Common myeloid progenitor, CD34-positive (primary cell): ENCODE measurements around the gene OTUB2.
A peak's percentile ranks its signal among the peaks of the same experiment; 100 is the strongest.

Source experiments
- CTCF ChIA-PET: fragments of 350-600 bp; sonication (Branson Sonifier 250); formaldehyde crosslinking; loops from one replicate; lab custom pipeline; 2021; ENCODE audit warnings: antibody characterized with exemption; lab: Charles Lee
- POLR2A ChIA-PET: fragments of 350-600 bp; sonication (Branson Sonifier 250); formaldehyde crosslinking; loops from one replicate; lab custom pipeline; 2021; ENCODE audit warnings: antibody characterized with exemption; lab: Charles Lee
- DNase-seq, 3 donors: peaks; one replicate each; pipeline versions ENCODE4 v3.0.0 to v3.0.0-alpha.2; 2013
- H3K27ac ChIP-seq, 2 experiments: 1 replicate in 1 of 2; 2 replicates in 1 of 2; pipeline ENCODE4 v1.7.0; 2013; ENCODE audit warnings: inconsistent platforms in 2 of 2, low read length in 2 of 2, mild to moderate bottlenecking in 2 of 2, low read depth in 1 of 2, moderate library complexity in 1 of 2; ENCODE audit not compliant: severe bottlenecking in 2 of 2, insufficient read depth in 1 of 2, poor library complexity in 1 of 2
- H3K27me3 ChIP-seq, 5 experiments: replicated peaks in 2 of 5; 1 replicate in 3 of 5; 2 replicates in 2 of 5; pipeline versions ENCODE4 v1.6.1 to v1.7.0; 2013; ENCODE audit warnings: low read length in 4 of 5, mild to moderate bottlenecking in 2 of 5, moderate library complexity in 2 of 5, inconsistent platforms in 1 of 5; ENCODE audit not compliant: insufficient read depth in 5 of 5, control insufficient read depth in 4 of 5
- H3K36me3 ChIP-seq, 4 experiments: 1 replicate in 2 of 4; 2 replicates in 2 of 4; pipeline versions ENCODE4 v1.6.1 to v1.7.0; 2013; ENCODE audit warnings: low read length in 3 of 4, control low read depth in 1 of 4, mild to moderate bottlenecking in 1 of 4; ENCODE audit not compliant: control insufficient read depth in 4 of 4, insufficient read depth in 4 of 4
- H3K4me1 ChIP-seq, 4 experiments: 1 replicate in 3 of 4; 2 replicates in 1 of 4; pipeline versions ENCODE4 v1.6.1 to v1.7.1; 2013; ENCODE audit warnings: low read length in 3 of 4, mild to moderate bottlenecking in 3 of 4, control low read depth in 1 of 4, inconsistent platforms in 1 of 4, moderate library complexity in 1 of 4; ENCODE audit not compliant: control insufficient read depth in 4 of 4, insufficient read depth in 4 of 4; ENCODE audit errors: control extremely low read depth in 1 of 4
- H3K4me3 ChIP-seq, 7 experiments: 1 replicate in 4 of 7; 2 replicates in 3 of 7; pipeline versions ENCODE4 v1.5.1 to v1.7.0; 2013; ENCODE audit warnings: mild to moderate bottlenecking in 7 of 7, low read length in 6 of 7, moderate library complexity in 6 of 7, inconsistent platforms in 2 of 7, low read depth in 2 of 7, control low read depth in 1 of 7; ENCODE audit not compliant: insufficient read depth in 4 of 7, control insufficient read depth in 1 of 7; ENCODE audit errors: extremely low read depth in 1 of 7
- H3K9me3 ChIP-seq, 5 experiments: 1 replicate in 4 of 5; 2 replicates in 1 of 5; pipeline versions ENCODE4 v1.6.1 to v1.7.1; 2013; ENCODE audit warnings: low read length in 4 of 5, mild to moderate bottlenecking in 2 of 5, inconsistent platforms in 1 of 5, low read depth in 1 of 5, moderate library complexity in 1 of 5; ENCODE audit not compliant: control insufficient read depth in 4 of 5, insufficient read depth in 2 of 5; ENCODE audit errors: control extremely low read depth in 1 of 5
- WGBS: methylation state at CpG from one replicate; pipeline ENCODE4 v1.1.5; 2013; ENCODE audit not compliant: insufficient coverage; 5-methylcytosine and 5-hydroxymethylcytosine counted together

Gene OTUB2

GRCh38 chr14:94009767-94010166 lies 16.4 kb upstream of the OTUB2 start:
- POLR2A ChIA-PET: no interaction called here
- Histone ChIP-seq H3K27me3 (peaks cover 0 to 2% (median 0%) of the 10 kb centered on the region in 5 experiments), H3K4me3 (no peak overlapping the region), H3K9me3 (no peaks in the 10 kb centered on the region), H3K4me1 (peaks cover 0 to 12% (median 5%) of the 10 kb centered on the region in 4 experiments), H3K27ac (no peak overlapping the region), H3K36me3 (no peaks in the 10 kb centered on the region)
- WGBS: 28% methylated on average over 4 of the region's 4 CpGs
- CTCF ChIA-PET: interaction anchor here (1.0 to 1.4 kb wide), 2 partner anchors 32 to 70 kb away, joined by 3 to 4 read pairs; no protein-coding TSS in a partner anchor
- DNase-seq: peak in 2 of 3 donors; percentile 55 to 58

- Histone ChIP-seq H3K27me3 (peaks cover 0 to 2% (median 0%) of the 10 kb centered on the region in 5 experiments), H3K4me3 (no peak overlapping the region), H3K36me3 (no peaks in the 10 kb centered on the region), H3K4me1 (peaks cover 0 to 12% (median 5%) of the 10 kb centered on the region in 4 experiments), H3K9me3 (peaks cover 0 to 2% (median 0%) of the 10 kb centered on the region in 5 experiments), H3K27ac (no peak overlapping the region)
- ChIA-PET POLR2A (no interaction called here), CTCF (interaction anchor here (0.7 to 1.9 kb wide), 8 partner anchors 9 to 128 kb away, joined by 3 to 9 read pairs (median 3); no protein-coding TSS in a partner anchor)
- no peak for DNase-seq
- WGBS: 92% methylated on average over 5 of the region's 6 CpGs
Observed at GRCh38 chr14:94010625-94011024, 15.5 kb upstream of the OTUB2 start.

- DNase-seq: peak in 2 of 3 donors; percentile 52 to 53
- no peak overlapping the region for H3K4me3 ChIP-seq
- POLR2A ChIA-PET: no interaction called here
- H3K27me3 ChIP-seq: peaks cover 0 to 8% (median 0%) of the 10 kb centered on the region in 5 experiments
- no peak overlapping the region for H3K27ac ChIP-seq
- peaks cover 0 to 2% (median 0%) of the 10 kb centered on the region in 5 experiments for H3K9me3 ChIP-seq
- no peaks in the 10 kb centered on the region for H3K36me3 ChIP-seq
- peaks cover 0 to 12% (median 5%) of the 10 kb centered on the region in 4 experiments for H3K4me1 ChIP-seq
- CTCF ChIA-PET: interaction anchor here (0.7 to 1.9 kb wide), 9 partner anchors 9 to 420 kb away, joined by 3 to 9 read pairs (median 3); no protein-coding TSS in a partner anchor
- 4% methylated on average over 2 of the region's 2 CpGs for WGBS
Observed at GRCh38 chr14:94011795-94012194, 14.3 kb upstream of the OTUB2 start.

GRCh38 chr14:94014382-94014781 lies 11.8 kb upstream of the OTUB2 start:
- ChIA-PET POLR2A (no interaction called here), CTCF (interaction anchor here (1.1 kb wide), 1 partner anchor 128 kb away, joined by 3 read pairs; no protein-coding TSS in a partner anchor)
- 98% methylated on average over 5 of the region's 6 CpGs for WGBS

GRCh38 chr14:94015223-94015622 lies 10.9 kb upstream of the OTUB2 start:
- Histone ChIP-seq H3K27me3 (peaks cover 0 to 7% (median 0%) of the 10 kb centered on the region in 5 experiments), H3K9me3 (peaks cover 0 to 2% (median 0%) of the 10 kb centered on the region in 5 experiments), H3K4me3 (no peak overlapping the region), H3K36me3 (no peaks in the 10 kb centered on the region), H3K4me1 (peaks cover 0 to 12% (median 4%) of the 10 kb centered on the region in 4 experiments), H3K27ac (no peak overlapping the region)
- 100% methylated on average over 2 of the region's 2 CpGs for WGBS
- CTCF ChIA-PET: interaction anchor here (0.9 to 1.4 kb wide), 2 partner anchors 18 to 45 kb away, joined by 3 to 4 read pairs; partner anchors contain the start of gene CCDC197
- POLR2A ChIA-PET: no interaction called here
- DNase-seq: no peak

More at GRCh38 chr14:94014382-94014781, 11.8 kb upstream of the OTUB2 start:
- Histone ChIP-seq H3K36me3 (no peaks in the 10 kb centered on the region), H3K27me3 (peaks cover 0 to 5% (median 0%) of the 10 kb centered on the region in 5 experiments), H3K27ac (no peak overlapping the region), H3K4me1 (peaks cover 0 to 12% (median 5%) of the 10 kb centered on the region in 4 experiments), H3K9me3 (peaks cover 0 to 2% (median 0%) of the 10 kb centered on the region in 5 experiments), H3K4me3 (no peak overlapping the region)
- DNase-seq: no peak

GRCh38 chr14:94016446-94016976 lies 9.6 kb upstream of the OTUB2 start:
- no peak for DNase-seq
- H3K9me3 ChIP-seq: peaks cover 0 to 2% (median 0%) of the 10 kb centered on the region in 5 experiments
- no peak overlapping the region for H3K27ac ChIP-seq
- POLR2A ChIA-PET: no interaction called here
- CTCF ChIA-PET: interaction anchor here (1.0 to 3.0 kb wide), 5 partner anchors 16 to 76 kb away, joined by 3 to 10 read pairs (median 4); no protein-coding TSS in a partner anchor
- no peaks in the 10 kb centered on the region for H3K36me3 ChIP-seq
- 93% methylated on average over 8 of the region's 8 CpGs for WGBS
- no peak overlapping the region for H3K4me3 ChIP-seq
- peaks cover 0 to 7% (median 0%) of the 10 kb centered on the region in 5 experiments for H3K27me3 ChIP-seq
- peaks cover 0 to 8% (median 2%) of the 10 kb centered on the region in 4 experiments for H3K4me1 ChIP-seq

GRCh38 chr14:94018308-94018707 lies 7.8 kb upstream of the OTUB2 start:
- Histone ChIP-seq H3K27me3 (peaks cover 0 to 7% (median 0%) of the 10 kb centered on the region in 5 experiments), H3K9me3 (peaks cover 0 to 2% (median 0%) of the 10 kb centered on the region in 5 experiments), H3K27ac (no peak overlapping the region), H3K4me1 (no peaks in the 10 kb centered on the region), H3K36me3 (no peaks in the 10 kb centered on the region), H3K4me3 (no peak overlapping the region)
- 77% methylated on average over 5 of the region's 8 CpGs for WGBS
- CTCF ChIA-PET: interaction anchor here (1.2 to 3.0 kb wide), 3 partner anchors 13 to 83 kb away, joined by 3 to 10 read pairs (median 4); no protein-coding TSS in a partner anchor
- no peak for DNase-seq
- POLR2A ChIA-PET: no interaction called here
